ENCODE results near the gene RAPGEF2. TPM values are rescaled to one million over a fixed set of nuclear protein-coding genes. Genes with fewer than 3 reads are reported as not detected.

Gene RAPGEF2
- total and polyA plus RNA-seq, 2 donors (not counting 3 experiments of a cell fraction or from before 2014, with no cell fraction given): 28.7 to 55.2 TPM

DNA sequence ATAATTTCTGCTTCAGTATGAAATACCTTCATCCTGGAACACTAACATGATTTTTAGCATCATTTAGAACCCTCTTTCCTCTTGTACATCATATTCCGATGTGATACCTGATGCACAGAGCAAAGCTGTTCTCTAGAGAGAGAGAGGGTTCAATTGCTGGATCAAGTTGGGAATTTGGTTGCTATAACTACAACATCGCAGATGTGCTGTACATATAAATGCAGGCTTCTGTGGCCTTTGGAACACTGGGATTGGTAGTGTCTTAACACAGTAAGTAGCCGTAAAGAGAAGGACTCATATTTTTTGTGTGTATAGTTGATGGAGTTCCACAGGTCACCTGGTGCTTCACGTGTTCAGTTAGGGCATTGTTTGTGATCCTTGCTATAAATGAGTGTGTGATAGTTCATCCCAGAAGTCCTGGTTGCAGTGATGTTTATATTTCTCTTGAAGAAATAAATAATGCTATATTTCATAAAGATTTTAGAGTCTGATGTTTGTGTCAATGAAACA is 119.2 kb downstream of the RAPGEF2 start:
- no peaks in the 10 kb centered on the region for H3K9me3 ChIP-seq (replicated peaks; ENCODE audit: control insufficient read depth, insufficient read depth, low read length)

More for the DNA sequence above, 119.2 kb downstream of the RAPGEF2 start:
- no peaks in the 10 kb centered on the region for H4K20me1 ChIP-seq (replicated peaks; ENCODE audit: control insufficient read depth, extremely low read depth, insufficient read depth, low read length)
- no peaks in the 10 kb centered on the region for H3K36me3 ChIP-seq (ENCODE audit: control insufficient read depth in 2 of 2, extremely low read depth in 1 of 2, insufficient read depth in 2 of 2, low read length in 2 of 2)
- intact Hi-C loops (cut with micrococcal nuclease): no loop called here
- BruUV-seq (replicated peaks): no TSS peak
- no peak overlapping the region for H3K27ac ChIP-seq (ENCODE audit: insufficient read depth, low read depth, low read length)
- H3K79me2 ChIP-seq (ENCODE audit: control insufficient read depth, insufficient read depth, low read length): peaks cover 36% of the 10 kb centered on the region
- no peak for DNase-seq (ENCODE audit: low read depth, low spot score)
- FAIRE-seq: no peak
- TF ChIP-seq, protein P1, sequence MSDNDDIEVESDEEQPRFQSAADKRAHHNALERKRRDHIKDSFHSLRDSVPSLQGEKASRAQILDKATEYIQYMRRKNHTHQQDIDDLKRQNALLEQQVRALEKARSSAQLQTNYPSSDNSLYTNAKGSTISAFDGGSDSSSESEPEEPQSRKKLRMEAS (IDR thresholded peaks at IDR 0.05; ENCODE audit: insufficient read depth, insufficient read length): no peak
- TF ChIP-seq JUN (IDR thresholded peaks at IDR 0.05; ENCODE audit: borderline replicate concordance, insufficient read depth, insufficient read length, low read depth) (no peak), FOS (IDR thresholded peaks at IDR 0.05; ENCODE audit: borderline replicate concordance, insufficient read depth, low read length) (no peak), POLR2A (IDR thresholded peaks at IDR 0.05; ENCODE audit: low read depth, low read length) (no peak), EZH2 (IDR thresholded peaks at IDR 0.05; ENCODE audit: borderline replicate concordance, low read depth, low read length, severe bottlenecking) (no peak), MYC (IDR thresholded peaks at IDR 0.05; ENCODE audit: low read depth, low read length) (no peak), CTCF (IDR thresholded peaks at IDR 0.05; ENCODE audit: extremely low read depth in 1 of 2, insufficient read depth in 1 of 2, low read depth in 1 of 2, low read length in 2 of 2) (no peak), GATA2 (IDR thresholded peaks at IDR 0.05; ENCODE audit: insufficient read depth, insufficient read length, low read depth, low read length) (no peak), POLR2AphosphoS5 (IDR thresholded peaks at IDR 0.05; ENCODE audit: insufficient read depth, low read depth, low read length) (no peak)
- dilution Hi-C loops (cut with MboI; ENCODE audit: extremely low pct_ligation_motif_present, low sequenced_read_pairs): no loop called here
- no peaks in the 10 kb centered on the region for H3K27me3 ChIP-seq (ENCODE audit: control insufficient read depth in 2 of 2, insufficient read depth in 2 of 2, low read length in 2 of 2)
- H3K9ac ChIP-seq (replicated peaks; ENCODE audit: extremely low read depth, insufficient read depth, low read length): no peak overlapping the region
- no peak overlapping the region for H3K4me2 ChIP-seq (ENCODE audit: insufficient read depth, low read length)
- H2AFZ ChIP-seq (ENCODE audit: low read depth, low read length): no peak overlapping the region
- H3K4me3 ChIP-seq (replicated peaks in 1 of 3; ENCODE audit: insufficient read depth in 1 of 3, low read depth in 1 of 3, low read length in 3 of 3): no peak overlapping the region
- peaks cover 3% of the 10 kb centered on the region for H3K4me1 ChIP-seq (ENCODE audit: control insufficient read depth, extremely low read depth, insufficient read depth, low read length)
- ChIA-PET CTCF (no interaction called here), POLR2A (no interaction called here)
- H3K9me1 ChIP-seq (replicated peaks; ENCODE audit: control insufficient read depth, extremely low read depth, insufficient read depth, low read length): no peaks in the 10 kb centered on the region
